NCI-H510A treated with DMSO at 0.1 percent for 48 hours (cell line): ENCODE measurements around the gene HSPH1.

Experiments
- DNase-seq: peaks from one replicate; lab custom pipeline; 2025; lab: John Stamatoyannopoulos, UW

HSPH1 gene

DNA sequence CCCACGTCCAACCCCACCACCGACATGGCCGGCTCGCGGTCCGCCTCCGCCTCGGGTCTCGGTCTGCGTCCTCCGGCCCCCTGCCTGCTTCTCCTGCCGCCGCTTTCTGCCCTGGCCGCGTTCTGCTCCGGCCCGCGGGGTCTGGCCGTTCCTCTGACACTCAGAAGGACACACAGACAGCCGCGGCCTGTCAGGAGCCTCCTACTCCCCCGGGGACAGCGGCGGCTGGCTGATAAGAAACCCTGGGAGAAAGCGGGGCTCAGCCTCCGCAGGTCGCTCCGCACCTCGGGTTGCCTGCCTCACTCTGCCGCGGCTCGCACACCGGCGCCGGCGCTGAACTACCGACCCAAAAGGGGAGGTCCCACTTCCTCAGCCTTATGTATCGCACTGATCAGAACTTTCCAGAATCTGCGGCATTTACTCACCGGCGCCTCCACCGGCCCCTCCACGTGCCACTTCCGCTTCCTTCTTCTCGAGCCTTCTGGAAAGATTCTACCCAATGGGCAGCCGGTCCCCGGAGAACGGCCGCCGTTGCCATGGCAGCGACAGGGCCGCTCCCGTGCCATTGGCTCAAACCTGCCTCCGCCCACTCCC is at the start of gene HSPH1:
TSS of gene HSPH1 (minus strand) at position 348 of the 594 bp plus-strand sequence. CDS start at position 26, 322 bp downstream.
- peak; percentile 87 for DNase-seq

DNA sequence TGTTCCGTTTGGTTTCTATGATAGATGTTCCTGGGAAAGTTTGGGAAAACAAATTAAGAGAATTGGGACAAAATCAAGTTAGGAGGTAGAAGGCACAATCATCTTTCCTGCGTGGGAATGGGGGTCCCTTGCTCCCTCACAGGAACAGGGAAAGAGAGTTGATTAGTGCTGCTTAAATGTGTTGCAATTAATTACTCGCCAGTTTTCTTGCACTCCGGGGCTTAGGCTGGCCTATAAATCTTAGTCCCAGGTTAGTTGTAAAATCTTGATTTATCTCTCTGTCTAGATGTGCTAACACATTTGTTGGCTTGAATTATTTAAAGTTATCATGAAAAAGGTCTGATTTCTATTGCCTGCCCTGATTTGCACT is 48.1 kb upstream of the HSPH1 start:
- no peak for DNase-seq

DNA sequence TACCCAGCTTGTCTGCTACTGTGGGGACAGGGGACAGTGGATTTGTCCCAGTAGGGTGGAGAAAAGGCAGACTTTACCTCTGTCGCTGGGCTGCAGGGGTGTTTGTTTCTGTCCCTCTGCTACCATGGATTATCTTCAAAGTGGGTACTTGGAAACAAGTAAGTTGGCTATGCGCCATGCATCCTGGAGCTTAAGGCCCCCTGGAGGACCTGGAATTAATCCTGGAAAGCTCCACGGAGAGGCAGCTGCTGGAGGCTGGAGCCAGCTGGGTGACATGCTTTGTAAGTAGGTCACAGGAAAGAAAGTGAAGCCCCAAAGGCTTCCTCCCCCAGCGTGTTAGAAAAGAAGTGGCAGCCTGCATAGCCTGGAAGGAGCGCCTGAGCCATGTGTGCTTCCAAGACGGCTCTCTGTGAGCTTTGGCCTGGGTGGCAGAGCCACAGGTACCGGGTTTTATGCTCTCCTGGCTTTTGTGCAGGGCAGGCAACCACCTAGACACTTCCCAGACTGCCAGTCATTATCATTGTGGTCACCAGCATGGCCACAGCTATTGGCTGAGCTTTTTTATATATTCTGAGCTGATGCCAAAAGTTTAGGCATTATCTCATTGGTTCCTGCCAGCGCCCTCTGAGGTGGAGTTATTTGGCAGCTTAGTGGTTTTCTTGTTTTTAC is 47.6 kb upstream of the HSPH1 start:
- DNase-seq, result peak; percentile 35

GRCh38 chr13:31208559-31209122 is 46.9 kb upstream of the HSPH1 start:
- no peak for DNase-seq

DNA sequence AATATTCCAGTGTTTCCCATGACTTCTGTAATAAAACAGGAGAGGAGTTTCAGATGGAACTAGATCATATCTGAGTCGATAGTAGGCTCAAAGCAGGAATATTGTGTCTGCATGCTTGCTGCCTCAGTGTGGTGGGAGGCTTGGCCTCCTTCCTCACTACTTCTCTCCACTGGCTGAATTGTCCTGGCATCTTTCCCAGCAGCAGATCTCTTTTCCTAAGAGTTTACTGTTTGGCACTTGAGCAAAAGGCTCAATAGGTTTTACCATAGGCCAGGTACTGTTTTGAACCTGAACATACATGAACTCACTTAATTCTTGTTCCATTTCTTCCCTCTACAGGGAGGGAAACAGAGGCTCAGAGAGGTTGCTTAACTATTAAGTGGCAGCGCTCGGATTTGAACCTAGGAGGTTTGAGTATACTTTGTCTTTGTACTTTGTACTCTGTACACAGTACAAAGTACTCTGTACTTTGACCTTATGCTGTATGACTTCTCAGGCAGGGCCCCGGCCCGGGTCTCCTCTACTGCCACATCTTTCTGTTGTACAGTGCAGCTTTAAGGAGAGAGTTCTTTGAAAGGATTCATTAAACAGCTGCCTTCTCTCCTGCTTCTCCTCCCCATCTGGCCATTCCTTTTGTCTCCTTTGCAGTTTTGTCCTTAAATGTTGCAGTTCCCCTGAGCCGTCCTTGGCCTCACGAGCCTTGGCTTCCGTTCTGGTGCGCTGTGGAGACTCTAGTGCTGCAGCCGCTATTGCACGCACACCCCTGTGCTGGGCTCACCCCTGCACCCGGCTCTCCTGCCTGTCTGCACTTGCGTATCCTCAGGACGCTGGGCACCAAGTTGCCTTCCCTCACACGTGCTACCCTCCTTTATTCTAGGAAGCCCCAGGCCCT is 46.2 kb upstream of the HSPH1 start:
- no peak for DNase-seq

DNA sequence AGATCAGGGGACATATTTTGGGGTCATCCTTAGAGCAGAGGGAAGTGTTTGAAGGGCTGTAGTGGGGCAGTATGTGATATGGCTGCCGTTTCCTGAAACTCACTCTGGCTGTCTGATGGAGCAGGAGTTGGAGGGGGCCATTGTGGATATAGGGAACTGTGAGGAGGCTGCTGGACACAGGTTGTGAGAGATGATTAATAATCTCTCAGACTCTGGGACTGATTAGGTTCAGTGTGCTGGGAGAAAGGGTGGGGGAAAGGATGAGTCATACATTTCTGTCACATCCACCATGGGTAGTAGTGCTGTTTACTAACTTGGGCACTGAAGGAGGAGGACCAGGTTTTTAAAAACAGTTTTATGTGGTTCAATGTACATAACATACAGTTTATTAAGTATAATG is 42.9 kb upstream of the HSPH1 start:
- no peak for DNase-seq

GRCh38 chr13:31201341-31202031 is 39.8 kb upstream of the HSPH1 start:
- DNase-seq, result no peak

- DNase-seq, result no peak
Measured at GRCh38 chr13:31200637-31200971, 38.9 kb upstream of the HSPH1 start.

GRCh38 chr13:31199849-31200636 is 38.3 kb upstream of the HSPH1 start, which contains the start of gene B3GLCT:
Gene B3GLCT (plus strand): TSS chr13:31199975. CDS start chr13:31200085, 110 bp downstream.
- DNase-seq, result peak; percentile 50

- no peak for DNase-seq
Measured at GRCh38 chr13:31199527-31199848, 37.8 kb upstream of the HSPH1 start.

DNA sequence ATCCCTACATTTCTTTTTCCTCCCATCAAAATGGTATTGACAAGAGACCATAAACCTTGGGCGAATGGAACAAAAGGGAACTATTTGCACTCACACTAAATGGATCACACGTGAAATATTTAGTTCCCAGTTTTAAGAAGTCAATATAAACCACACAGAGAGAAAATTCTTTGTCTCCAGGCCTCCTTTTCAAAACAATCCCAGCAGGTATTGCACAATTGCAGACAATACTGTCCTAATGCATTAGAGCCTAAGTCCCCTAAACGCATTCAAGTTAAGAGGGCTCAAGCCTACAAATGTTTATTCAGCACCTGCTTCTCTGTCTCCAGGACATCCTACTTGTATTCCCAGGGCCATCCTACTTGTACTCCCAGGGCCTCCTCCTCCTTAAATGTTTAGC is 36.8 kb upstream of the HSPH1 start:
- DNase-seq, result no peak

DNA sequence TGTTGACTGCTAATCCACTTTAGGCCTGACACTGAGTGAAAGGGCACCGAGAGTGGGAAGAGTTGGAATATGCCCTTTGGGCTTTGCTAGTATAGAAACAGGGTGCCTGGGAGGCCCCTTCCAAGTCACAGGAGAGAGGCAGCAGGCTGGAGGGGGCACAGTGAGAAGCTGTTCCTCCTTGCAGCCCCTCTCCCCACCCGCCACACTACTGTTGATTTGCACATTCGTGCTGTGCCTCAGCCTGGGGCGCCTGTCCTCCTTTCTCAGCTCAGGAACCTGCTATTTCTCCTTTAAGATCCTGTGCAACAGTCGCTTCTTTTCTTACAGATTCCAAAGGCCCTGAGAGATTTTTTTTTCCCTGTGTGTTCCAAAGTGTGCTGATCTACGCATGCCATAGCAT is 35.3 kb upstream of the HSPH1 start:
- no peak for DNase-seq

- no peak for DNase-seq
Measured at GRCh38 chr13:31195616-31196015, 33.9 kb upstream of the HSPH1 start.

- DNase-seq, result no peak
Measured at GRCh38 chr13:31192306-31192705, 30.6 kb upstream of the HSPH1 start.

DNA sequence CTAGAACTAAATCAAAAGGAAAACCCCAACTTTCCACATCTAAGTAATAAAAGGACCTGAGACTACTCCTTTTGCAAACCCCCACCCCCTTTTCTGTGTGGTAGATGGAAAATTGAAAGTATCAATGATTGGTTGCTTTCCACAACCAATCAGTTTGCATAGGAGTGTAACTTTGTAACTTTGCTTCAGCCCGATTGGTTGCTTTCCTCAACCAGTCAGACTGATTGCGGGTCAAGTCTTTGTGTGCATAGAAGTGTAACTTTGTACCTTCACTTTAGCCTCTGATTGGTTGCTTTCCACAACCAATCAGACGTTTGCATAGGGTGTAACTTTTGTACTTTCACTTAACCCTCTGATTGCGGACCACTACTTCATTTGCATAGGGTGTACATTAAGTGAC is 30.0 kb upstream of the HSPH1 start:
- DNase-seq, result no peak

DNA sequence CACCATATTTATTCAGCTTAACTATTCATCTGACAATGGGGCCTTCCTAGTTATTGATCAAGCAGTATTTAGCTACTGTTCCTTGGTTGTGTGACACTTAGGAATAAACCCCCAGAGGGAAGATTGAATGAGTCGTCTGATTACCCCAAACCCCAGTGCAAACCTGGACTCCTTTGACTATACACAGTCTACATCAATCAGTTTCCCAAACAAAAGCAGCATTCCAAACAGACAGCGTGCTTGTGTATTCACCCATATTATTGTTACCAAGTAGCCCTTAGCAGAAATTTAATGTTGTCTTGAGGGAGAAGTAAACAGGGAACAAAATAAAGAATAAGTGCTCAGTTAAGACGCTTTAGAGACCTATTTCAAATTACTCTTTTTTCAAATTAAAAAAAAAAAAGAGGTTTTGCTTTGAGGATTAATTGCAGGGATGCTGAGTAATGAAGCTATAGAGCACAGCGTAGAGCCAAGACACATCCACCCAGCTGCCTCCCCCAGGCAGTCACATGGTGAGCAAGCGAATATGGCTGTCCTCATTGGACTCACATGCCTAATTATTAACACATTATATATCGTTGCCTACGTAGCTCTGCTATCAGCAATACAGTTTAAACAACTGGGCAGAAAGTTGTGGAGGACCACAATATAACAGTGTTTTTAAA is 23.4 kb upstream of the HSPH1 start:
- no peak for DNase-seq

- no peak for DNase-seq
Measured at GRCh38 chr13:31184451-31184850, 22.7 kb upstream of the HSPH1 start.

DNA sequence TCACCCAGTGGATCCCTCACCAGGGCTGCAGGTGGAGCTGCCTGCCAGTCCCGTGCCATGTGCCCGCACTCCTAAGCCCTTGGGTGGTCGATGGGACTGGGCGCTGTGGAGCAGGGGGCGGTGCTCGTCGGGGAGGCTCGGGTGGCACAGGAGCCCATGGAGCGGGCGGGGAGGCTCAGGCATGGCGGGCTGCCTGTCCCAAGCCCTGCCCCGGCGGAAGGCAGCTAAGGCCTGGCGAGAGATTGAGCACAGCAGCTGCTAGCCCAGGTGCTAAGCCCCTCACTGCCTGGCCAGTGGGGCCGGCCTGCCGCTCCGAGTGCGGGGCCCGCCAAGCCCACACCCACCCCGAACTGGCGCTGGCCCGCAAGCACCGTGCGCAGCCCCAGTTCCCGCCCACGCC is 21.3 kb upstream of the HSPH1 start:
- DNase-seq, result no peak

DNA sequence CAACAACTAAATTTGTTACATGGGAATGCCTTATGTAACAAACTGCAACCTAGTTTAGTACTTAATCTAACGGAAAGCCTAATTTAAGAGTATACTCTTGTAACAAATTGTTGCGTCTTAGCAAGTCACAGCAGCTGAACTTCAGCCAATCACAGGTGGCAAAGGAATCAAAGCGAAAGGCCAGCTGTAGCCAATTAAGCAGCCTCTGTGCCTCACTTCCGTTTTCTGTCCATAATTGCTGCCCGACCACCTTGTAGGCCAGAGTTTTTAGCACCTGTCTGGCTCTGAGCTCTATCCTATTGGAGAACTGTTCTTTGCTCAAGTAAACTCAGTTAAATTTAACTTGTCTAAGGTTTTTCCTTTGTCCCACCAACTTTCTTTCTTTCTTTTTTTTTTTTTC is 18.1 kb upstream of the HSPH1 start:
- DNase-seq, result no peak

- no peak for DNase-seq
Measured at GRCh38 chr13:31179241-31179640, 17.5 kb upstream of the HSPH1 start.
